Activated gamma-delta T cell treated with anti-CD3 and anti-CD28 coated beads, Interleukin-2, amount 50 U/mL, for 16 hours (primary cell): ENCODE results near the gene LYRM4.
"Not testable (repeated sequence)": the region's sequence is repeated elsewhere in the genome, so short reads cannot be mapped to it uniquely, and the experiment has no call there.

Experiments used
- DNase-seq: peaks from one replicate; pipeline ENCODE4 v3.0.0-alpha.2; 2020; ENCODE audit warnings: low read depth

Gene LYRM4

GRCh38 chr6:5142131-5142530 is 118.6 kb downstream of the LYRM4 start:
- no peak for DNase-seq

GRCh38 chr6:5141046-5141445 is 119.7 kb downstream of the LYRM4 start:
- no peak for DNase-seq

GRCh38 chr6:5139828-5140771 is 120.7 kb downstream of the LYRM4 start:
- no peak for DNase-seq

GRCh38 chr6:5138995-5139827 is 121.5 kb downstream of the LYRM4 start:
- no peak for DNase-seq

- DNase-seq: no peak
These were observed 123.9 kb downstream of the LYRM4 start for GRCh38 chr6:5136851-5137250.

GRCh38 chr6:5135788-5136376 is 124.9 kb downstream of the LYRM4 start:
- DNase-seq: peak; percentile 7

GRCh38 chr6:5133943-5134342 is 126.8 kb downstream of the LYRM4 start:
- DNase-seq: no peak

- DNase-seq: no peak
These were observed 128.0 kb downstream of the LYRM4 start for GRCh38 chr6:5132731-5133130.

- DNase-seq: no peak
These were observed 130.4 kb downstream of the LYRM4 start for GRCh38 chr6:5130135-5130866.

GRCh38 chr6:5128351-5128750 is 132.4 kb downstream of the LYRM4 start:
- DNase-seq: no peak

- no peak for DNase-seq
These were observed 133.6 kb downstream of the LYRM4 start for GRCh38 chr6:5127106-5127687.

GRCh38 chr6:5126214-5126613 is 134.5 kb downstream of the LYRM4 start:
- DNase-seq: no peak

GRCh38 chr6:5125152-5126006 is 135.4 kb downstream of the LYRM4 start:
- no peak for DNase-seq

GRCh38 chr6:5124526-5124925 is 136.2 kb downstream of the LYRM4 start:
- DNase-seq: no peak

- no peak for DNase-seq
These were observed 137.2 kb downstream of the LYRM4 start for GRCh38 chr6:5123296-5124143.

- no peak for DNase-seq
These were observed 138.1 kb downstream of the LYRM4 start for GRCh38 chr6:5122504-5123112.

GRCh38 chr6:5121956-5122355 is 138.8 kb downstream of the LYRM4 start:
- DNase-seq: no peak

GRCh38 chr6:5121479-5121878 is 139.3 kb downstream of the LYRM4 start:
- no peak for DNase-seq

- DNase-seq: not testable (repeated sequence)
These were observed 140.2 kb downstream of the LYRM4 start for GRCh38 chr6:5120543-5120942.
